Stimulated activated CD4-positive, alpha-beta T cell treated with anti-CD3 and anti-CD28 coated beads, Interleukin-2, amount 100 ng/mL, for 24 hours (primary cell): ENCODE data around the gene NCDN.
A peak's percentile ranks its signal among the peaks of the same experiment; 100 is the strongest.

Experiments
- DNase-seq, 2 donors: peaks; one replicate each; pipeline ENCODE4 v3.0.0-alpha.2; 2020

Gene NCDN

DNA sequence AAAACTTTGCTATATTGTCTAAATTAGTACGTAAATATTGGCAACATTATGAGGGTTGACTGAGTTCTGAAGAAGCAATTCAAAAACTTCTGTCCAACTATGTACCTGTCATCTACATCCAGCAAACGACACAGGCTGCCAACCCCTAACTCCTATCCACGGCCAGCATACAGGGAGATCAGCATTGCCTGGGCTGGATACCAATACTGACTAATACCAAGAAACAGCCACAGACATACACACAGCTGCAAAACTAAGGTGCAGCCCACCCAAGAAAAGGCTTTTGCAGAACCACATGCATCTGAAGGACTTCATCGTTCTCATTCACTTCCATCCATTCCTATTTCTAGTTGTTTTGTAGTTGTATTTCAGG, 2.4 kb upstream of the NCDN start:
- no peak for DNase-seq

DNA sequence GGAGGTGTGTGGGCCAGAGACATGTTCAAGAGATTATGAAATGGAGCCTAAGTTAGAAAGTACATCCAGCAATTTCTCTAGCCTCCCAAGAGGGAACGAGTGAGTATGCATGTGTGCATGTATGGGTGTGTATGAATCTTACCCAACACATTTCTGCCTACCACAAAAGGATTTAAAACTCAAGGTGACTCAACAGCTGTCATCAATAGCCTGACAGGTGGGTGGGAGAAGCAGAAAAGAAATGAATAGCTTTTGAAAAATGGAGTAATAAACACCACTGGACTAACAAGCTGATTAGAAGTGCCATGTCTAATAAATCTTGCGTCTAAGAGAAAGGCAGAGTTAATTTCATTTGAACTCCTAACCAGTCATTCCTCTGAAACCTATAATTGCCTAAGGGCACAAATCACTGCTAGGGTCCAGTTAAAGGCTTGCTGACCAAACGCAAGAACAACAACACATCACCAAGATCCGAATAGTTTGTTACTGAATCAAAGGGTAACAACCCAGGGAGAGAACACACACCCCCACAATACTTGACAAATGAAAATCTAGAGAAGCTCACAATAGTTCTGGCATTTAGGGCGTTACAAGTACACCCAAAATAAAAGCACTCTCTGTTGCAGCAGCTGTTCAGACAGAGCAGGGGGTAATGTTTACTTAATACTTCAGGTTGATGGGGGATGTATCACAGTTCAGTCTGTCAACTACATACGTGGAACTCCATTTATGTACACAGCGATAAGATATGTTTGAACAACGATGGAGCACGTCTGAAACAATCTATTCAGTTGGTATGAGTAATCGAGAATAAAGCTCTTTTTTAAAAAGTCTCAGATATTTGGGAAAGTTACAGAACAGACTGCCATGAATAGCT, 1.8 kb upstream of the NCDN start:
- DNase-seq, result no peak

DNA sequence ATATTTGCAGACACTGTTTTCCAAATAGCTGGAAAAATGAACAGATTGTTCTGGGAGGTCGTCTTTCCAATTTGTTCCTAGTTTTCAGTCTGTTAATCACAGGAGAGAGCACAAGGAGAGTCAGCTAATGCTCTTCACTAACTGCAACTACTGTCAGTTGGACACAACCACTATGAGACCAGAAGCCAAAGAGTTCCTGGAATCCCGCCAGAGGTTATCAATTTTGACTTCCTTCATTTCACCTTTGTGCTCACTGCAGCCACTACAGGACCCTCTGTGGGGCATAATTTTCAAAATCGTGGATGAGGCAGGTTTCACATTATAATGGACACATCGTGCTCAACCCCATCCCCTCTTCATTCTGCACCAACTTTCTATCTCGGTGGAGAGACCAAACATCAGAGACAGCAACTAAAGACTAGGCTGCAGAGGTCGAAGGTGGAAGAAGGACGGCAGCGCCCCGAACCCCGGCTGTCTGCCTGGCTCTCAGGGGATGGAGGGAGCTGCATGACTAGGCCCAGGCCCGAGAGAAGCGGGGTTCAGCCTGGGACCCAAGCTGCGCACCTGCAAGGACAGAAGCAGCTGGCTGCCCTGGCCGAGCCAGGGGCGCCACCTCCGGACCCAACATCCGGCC, 998 bp upstream of the NCDN start:
- DNase-seq, result no peak

DNA sequence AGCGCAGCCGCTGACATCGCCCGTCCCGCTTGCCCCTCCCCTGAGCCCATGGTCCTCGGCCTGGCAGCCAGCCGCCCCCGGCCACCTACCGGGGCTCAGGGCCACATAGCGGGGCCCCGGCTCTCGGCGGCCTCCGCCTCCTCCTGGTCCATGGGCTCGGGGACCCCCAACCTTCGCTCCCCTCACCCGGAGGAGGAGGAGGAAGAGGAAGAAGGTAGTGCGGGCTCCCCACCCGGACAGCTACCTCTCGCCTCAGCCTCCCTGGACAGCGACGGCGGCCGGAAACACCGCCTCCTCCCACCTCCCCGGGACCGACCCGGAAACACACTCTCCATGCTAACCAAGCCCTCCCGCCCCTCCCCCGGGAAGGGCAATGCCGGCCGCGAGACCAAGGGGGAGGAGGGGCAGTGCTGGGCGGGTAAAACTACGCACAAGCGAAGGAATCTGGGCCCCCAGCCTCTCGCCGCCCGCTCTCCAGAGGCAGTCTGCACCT, 435 bp upstream of the NCDN start, which contains the start of gene KIAA0319L:
Gene KIAA0319L, minus strand, starts transcription at position 286 of the 493 bp plus-strand sequence. CDS start 2,912 bp downstream, outside the sequence.
- no peak for DNase-seq

DNA sequence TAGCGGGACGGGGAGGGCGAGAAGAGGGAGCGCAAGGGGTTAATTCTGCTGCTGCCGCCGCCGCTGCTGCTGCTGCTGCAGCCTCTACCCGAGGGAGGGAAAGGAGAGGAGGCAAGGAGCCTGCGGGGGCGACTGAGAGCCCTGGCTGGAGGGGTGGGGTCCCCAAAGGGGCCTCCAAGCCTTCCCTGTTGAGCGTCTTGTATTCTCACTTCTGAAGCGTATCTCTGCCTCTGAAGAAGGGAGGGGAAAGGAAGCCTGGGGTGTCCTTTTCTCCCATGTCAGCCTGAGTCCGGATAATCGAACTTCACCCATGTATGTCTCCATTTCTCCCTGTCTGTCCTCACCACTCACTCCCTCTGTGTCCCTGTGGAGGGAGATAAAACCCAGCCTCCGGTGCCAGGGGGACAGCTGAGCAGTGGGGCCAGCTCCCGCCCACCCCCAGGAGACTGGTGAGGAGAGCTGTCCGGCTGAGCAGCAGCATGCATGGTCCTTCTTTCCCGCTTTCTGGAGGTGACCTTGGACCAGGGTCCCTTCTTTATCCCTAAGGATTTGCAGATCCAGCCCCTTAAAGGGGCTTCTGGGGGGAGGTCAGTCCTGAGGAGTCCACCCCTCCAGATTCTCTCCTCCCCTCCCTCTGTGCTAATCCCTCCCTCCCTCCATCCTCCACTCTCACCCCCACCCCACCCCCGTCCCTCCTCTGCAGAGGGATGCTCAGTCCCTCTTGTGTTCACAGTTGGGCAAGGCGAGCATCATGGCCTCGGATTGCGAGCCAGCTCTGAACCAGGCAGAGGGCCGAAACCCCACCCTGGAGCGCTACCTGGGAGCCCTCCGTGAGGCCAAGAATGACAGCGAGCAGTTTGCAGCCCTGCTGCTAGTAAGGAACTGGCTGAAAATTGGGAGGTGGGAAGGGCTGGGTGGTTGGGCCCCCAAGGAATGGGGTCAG, 1.0 kb downstream of the NCDN start:
- peak in 1 of 2 donors; percentile 30 for DNase-seq

DNA sequence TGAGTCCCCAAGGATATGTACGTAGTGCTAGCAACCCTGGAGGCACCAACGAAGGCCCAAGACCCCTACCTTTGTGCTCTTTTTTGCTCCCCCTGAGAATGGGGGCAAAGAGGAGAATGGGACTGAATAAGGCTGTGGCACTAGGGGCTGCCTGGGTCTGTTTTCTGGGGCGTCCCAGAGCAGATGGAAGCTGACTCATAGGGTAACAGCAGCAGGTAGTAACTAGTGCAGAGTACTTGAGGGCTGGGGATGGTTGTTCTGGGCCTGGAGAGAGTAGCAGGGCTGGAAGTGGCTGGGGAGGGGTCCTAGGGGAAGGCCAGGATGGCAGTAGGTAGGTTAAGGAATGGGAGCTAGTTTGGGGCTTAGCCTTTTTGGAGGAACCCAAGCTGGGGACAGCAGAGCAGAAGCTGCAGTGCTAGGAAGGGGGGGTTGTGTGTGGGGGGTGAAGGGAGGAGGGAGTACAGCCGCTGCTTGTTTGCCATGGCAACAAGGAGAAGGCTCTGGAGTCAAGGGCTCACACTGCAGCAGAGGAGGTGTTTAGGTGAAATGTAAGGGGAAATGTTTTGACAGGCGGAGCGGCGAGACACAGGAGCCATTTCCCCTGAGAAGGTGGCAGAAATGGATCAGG, 1.8 kb downstream of the NCDN start:
- DNase-seq, result no peak

DNA sequence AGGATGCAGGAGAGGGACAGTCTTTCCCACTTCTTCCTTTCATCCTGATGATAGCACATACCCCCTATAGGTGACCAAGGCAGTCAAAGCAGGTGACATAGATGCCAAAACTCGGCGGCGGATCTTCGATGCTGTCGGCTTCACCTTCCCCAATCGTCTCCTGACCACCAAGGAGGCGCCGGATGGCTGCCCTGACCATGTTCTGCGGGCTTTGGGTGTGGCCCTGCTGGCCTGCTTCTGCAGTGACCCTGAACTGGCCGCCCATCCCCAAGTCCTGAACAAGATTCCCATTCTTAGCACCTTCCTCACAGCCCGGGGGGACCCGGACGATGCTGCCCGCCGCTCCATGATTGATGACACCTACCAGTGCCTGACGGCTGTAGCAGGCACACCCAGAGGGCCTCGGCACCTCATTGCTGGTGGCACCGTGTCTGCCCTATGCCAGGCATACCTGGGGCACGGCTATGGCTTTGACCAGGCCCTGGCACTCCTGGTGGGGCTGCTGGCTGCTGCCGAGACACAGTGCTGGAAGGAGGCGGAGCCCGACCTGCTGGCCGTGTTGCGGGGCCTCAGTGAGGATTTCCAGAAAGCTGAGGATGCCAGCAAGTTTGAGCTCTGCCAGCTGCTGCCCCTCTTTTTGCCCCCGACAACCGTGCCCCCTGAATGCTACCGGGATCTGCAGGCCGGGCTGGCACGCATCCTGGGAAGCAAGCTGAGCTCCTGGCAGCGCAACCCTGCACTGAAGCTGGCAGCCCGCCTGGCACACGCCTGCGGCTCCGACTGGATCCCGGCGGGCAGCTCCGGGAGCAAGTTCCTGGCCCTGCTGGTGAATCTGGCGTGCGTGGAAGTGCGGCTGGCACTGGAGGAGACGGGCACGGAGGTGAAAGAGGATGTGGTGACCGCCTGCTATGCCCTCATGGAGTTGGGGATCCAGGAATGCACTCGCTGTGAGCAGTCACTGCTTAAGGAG, 2.9 kb downstream of the NCDN start:
- DNase-seq, result no peak

DNA sequence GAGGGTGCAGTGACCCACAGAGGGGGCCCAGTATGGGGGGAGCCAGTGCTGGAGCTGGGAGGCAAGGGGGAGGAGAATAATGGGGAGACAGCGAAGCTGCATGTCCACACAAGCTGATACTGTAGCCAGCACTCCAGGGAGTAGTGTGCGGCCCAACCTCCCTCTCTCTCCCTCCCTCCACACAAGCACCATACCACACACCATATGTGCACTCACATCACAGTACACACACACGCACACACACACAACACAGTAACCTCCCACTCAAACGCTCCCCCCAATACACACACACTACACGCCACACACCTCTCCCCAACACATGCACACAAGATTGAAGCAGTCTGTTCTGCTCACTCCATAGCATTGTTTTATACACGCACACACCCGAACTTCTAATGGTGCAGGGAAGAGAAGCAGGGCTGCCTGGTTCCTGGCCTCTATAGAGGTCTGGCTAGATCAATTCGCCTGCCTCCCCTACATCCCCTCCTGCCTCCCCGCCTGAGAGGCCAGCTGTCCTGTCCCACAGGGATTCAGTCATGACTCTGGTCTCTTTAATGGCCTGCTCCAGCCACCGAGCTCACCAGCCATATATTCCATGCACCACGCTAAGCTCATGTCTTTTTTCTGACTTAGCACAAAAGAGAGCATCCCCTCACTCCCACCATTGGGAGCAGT, 3.8 kb downstream of the NCDN start:
- DNase-seq, result no peak

DNA sequence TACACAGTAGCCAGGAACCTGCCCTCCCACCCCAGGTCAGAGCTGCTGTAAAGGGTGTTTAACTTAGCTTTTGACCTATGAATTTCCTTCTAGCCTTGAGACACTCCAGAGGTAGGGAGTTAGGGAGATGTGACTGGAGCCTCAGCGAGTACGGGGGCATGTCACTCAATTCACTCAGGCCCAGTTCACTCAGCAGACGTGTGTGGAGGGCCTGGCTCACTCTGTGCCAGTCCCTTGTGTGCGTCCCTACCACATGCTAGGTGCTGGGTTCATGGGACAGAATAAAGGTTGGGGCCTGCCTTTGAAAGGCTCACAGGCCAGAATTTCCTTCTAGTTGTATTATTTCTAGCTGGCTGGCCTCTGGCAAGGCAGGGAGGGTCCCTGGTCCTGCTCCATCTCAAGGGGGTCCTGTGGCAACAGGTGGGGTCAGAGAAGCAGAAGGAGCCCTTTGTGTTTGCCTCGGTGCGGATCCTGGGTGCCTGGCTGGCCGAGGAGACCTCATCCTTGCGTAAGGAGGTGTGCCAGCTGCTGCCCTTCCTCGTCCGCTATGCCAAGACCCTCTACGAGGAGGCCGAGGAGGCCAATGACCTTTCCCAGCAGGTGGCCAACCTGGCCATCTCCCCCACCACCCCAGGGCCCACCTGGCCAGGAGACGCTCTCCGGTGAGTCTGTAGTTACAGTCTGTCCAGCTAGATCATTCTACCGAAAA, 4.5 kb downstream of the NCDN start:
- no peak for DNase-seq

DNA sequence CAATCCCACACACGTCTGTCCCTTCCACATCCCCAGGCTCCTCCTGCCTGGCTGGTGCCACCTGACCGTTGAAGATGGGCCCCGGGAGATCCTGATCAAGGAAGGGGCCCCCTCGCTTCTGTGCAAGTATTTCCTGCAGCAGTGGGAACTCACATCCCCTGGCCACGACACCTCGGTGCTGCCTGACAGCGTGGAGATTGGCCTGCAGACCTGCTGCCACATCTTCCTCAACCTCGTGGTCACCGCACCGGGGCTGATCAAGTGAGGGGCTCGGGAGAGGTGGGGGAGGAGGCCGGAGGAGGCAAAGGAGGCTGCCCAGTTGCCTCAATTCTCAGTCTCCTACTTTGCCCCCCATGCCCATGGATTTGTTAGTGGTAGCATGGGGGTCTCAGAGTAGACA, 5.6 kb downstream of the NCDN start:
- no peak for DNase-seq

DNA sequence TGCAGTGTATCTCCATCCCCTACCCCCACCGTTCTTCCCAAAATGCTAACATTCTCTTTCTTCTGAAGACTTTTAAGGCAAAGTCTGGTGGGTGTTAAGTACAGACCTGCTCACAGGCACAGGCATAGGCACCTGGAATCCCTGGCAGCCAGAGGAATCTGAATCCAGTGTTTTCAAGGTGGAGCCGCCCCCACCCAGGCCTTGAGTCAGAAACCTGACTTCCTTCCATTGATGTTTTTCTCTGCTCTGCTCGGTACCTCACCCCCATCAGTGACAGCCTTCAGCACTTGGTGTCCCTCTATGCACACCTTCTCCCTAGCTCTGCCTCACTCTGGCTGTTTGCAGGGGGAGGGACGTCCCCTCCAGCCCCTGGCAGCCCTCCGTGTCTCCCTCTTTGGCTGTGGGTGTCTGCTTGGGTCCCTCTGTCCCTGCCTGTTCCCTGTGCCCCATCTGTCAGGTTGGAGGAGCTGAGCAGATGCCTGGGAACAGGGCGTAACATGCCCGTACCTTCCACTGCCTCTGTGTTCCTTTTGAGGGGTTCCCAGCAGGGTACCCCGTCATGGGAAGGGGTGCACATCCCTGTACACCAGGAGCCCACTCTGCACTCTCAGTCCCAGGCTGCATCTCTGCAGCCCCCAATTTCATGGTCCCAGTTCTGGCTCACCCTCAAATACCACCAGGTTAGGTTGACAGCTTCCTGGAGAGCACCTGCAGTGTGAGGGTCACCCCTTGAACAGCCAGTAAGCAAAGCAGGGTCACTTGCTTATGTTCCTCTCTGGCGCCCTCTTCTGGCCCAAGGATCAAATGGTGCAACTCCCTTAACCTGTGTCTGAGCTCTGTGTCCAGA, 6.7 kb downstream of the NCDN start:
- peak; percentile 86 to 87 for DNase-seq

DNA sequence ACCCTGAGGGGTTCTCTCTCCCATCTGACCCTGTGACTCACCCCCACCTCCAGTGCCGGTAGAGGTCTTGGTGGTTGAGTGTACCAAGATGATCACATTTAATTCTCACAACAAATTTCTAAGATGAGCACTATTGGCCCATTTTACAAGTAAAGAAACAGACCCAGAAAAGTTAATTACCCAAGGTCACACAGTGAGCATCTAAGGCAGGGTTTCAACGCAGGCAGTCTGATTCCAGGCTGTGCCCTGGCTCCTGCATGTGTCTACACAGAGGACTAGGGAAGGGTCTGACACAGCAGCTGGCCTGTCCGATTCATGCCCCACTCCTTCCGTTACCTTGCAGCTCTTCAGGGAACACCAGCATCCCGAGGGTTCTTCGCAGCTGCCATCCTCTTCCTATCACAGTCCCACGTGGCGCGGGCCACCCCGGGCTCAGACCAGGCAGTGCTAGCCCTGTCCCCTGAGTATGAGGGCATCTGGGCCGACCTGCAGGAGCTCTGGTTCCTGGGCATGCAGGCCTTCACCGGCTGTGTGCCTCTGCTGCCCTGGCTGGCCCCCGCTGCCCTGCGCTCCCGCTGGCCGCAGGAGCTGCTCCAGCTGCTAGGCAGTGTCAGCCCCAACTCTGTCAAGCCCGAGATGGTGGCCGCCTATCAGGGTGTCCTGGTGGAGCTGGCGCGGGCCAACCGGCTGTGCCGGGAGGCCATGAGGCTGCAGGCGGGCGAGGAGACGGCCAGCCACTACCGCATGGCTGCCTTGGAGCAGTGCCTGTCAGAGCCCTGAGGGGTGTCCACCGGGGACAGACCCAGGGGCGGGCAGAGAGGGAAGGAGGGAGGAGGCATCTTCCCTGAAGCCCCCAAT, 7.5 kb downstream of the NCDN start:
- no peak for DNase-seq

DNA sequence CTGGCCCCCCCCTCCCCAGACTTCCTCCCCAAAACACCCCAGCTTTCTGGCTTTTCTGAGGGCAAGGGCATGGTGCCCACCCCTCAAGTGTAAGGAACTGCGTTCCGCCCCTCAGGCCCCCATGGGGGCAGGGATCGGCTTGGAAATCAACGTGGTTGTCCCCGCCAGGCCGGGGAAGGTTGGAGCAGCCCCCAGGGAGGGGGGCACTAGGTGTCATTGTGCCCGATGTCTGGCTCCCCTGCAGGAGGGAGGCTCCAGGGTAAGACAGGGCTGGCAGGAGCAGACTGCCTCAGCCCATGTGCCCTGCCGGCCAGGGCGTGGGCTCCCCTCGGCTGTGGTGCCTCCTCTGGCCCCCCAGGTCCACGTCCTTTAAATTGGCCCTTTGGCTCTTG, 8.1 kb downstream of the NCDN start:
- no peak for DNase-seq

DNA sequence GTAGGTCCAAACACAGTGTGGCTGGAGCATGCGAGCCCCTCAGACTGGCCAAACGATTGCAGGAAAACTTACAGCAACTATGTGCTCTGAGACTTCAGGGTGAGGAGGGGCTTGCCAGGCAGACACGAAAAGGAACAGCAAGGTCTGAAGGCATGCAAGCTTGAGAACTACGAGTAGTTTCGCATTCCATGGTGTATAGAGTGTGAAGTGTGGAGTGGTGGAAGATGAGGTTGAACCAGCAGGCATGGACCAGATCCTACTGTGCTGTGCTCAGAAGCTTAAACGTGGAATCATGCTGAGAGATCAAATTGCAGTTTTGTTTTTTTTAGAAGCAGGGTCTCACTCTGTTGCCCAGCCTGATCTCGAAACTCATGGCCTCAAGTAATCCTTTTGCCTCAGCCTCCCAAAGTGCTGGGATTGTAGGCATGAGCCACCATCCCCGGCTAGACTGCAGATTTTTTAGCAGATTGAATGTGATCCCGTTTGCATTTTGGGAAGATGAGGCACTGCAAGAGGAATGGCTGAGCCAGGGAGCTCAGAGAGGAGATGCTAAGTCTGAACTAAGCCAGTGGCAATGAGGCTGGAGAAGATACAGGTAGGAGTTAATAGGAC, 10.5 kb downstream of the NCDN start:
- DNase-seq, result no peak

DNA sequence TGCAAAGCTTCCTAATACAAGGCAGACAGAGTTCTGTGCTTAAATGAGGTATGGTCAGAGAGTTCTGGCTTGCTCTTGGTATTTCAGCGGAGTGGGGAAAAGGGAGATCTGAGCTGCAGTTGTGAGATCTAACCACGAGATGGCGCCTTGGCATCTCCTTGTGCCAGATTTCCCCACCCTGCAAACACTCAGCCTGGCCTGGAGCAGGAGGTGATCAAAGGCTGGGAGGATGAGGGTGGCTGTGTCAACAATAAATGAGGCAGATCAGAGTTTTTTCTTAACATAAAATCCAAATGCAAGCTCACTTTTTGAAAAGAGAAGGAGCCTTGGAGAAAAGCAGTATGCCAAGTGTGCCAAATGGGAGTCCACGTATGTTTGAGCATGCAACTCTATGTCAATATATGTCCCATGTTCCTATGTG, 11.4 kb downstream of the NCDN start:
- peak; percentile 70 for DNase-seq

DNA sequence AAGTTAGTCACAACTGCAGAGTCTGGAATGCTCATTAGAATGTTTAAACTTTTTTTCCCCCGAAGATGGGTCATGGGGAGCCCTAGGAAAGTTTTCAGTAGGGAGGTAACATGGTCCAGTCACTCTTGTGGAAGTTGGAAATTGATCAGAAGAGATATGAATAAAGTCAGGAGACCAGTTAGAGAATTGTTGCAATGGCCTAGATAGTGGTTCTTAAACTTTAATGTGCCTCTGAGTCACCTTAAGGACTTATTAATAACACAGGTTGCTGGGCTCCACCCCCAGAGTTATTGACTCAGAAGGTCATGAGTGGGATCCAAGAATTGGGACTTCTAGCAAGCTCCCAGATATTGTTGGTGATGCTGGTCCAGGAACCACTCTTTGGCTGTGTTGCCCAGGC, 12.3 kb downstream of the NCDN start:
- no peak for DNase-seq

DNA sequence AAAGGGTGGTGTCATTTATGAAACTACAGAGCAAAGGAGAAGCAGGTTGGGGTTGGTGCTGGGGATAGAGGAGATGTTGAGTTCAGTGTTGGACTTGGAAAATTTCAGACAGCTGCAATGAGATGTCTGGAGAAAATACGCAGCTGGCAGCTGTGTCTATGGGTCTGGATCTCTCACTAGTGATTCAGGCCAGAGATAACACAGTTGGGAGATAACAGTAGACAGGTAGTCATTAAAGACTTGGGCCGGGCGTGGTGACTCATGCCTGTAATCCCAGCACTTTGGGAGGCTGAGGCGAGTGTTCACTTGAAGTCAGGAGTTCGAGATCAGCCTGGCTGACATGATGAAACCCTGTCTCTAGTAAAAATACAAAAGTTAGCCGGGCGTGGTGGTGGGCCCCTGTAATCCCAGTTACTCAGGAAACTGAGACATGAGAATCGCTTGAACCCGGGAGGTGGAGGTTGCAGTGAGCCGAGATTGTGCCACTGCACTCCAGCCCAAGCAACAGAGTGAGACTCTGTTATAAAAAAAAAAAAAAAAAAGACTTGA, 13.1 kb downstream of the NCDN start:
- DNase-seq, result no peak
